Stimulated activated CD4-positive, alpha-beta T cell treated with anti-CD3 and anti-CD28 coated beads, Interleukin-2, amount 100 ng/mL, for 48 hours (primary cell): ENCODE results near the gene ZBTB42.
A peak's percentile ranks its signal among the peaks of the same experiment; 100 is the strongest.

ENCODE experiments used
- DNase-seq, 2 donors: peaks; one replicate each; pipeline ENCODE4 v3.0.0-alpha.2; 2020

The ZBTB42 gene

DNA sequence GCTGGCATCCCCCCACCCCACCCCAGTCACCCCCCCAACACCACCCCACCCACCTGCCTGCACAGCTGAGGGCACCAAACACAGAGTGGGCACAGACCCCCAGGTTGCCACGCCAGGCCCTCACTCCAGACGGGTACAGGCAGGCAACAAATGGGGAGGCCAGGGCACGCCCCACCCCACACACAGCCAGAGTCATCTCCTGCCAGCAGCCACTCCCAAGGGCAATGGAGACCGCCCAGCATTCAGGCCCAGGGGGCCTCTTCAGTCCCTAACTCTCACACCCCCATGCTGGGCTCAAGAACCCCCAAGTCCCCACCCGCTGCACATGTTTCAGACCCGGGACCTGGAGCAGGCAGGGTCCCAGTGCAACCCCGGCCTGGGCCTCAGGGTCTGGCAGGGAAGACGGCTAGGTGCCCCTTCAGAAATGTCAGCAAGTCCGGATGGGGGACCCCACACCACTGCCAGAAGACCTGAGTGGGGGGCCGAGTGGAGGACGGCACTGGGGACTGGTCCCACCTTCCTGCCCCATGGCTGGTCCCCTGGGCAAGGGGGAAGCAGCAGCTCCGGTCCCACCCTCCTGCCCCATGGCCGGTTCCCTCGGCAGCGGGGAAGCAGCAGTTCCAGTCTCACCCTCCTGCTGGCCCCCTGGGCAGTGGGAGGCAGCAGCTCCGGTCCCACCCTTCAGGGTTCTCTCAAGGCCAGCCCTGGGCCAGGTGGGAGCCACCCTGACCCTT, 17.2 kb upstream of the ZBTB42 start:
- no peak for DNase-seq

- DNase-seq, result no peak
Observed at GRCh38 chr14:104784218-104784568, 16.7 kb upstream of the ZBTB42 start.

- DNase-seq, result no peak
Observed at GRCh38 chr14:104784846-104785707, 15.8 kb upstream of the ZBTB42 start.

DNA sequence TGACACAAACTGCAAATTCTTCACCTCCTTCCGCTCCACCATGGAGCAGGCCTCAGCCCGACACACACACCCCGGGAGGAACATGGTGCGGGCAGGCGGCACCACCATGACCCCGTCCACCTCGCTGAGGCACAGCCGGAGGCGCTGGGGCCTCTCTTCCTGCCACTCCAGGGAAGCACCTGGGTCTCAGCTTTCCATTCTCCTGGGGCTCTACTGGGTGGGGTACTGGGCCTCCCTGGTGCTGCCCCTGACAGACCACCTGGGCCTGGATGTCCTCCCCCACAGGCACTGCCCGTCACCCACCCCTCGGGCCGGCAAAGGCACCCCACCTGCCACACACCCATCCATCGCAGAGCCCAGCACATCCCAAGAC, 15.2 kb upstream of the ZBTB42 start:
- no peak for DNase-seq

DNA sequence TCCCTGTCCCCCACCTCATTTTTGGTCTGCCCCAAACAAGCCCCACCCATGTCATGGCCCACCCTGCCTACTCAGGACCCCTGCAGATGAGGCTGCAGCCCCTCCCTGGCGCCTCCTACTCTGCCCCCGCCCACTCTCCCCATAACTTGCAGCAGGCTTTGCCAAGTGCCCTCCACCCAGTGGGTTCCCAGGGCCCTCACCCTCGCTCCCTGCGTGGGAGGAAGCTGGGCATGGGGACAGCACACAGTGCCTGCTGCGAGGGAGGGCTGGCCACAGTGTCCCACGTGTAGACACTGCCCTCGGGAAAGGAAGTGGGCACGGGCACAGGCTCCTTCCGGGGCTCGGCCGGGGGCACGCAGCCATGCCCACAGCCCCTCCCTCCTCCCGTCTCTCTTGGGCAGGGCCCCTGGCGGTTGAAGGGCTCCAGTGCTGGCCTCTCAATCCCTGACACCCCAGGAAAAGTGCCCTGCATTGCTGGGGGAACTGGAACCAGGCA, 14.8 kb upstream of the ZBTB42 start:
- no peak for DNase-seq

DNA sequence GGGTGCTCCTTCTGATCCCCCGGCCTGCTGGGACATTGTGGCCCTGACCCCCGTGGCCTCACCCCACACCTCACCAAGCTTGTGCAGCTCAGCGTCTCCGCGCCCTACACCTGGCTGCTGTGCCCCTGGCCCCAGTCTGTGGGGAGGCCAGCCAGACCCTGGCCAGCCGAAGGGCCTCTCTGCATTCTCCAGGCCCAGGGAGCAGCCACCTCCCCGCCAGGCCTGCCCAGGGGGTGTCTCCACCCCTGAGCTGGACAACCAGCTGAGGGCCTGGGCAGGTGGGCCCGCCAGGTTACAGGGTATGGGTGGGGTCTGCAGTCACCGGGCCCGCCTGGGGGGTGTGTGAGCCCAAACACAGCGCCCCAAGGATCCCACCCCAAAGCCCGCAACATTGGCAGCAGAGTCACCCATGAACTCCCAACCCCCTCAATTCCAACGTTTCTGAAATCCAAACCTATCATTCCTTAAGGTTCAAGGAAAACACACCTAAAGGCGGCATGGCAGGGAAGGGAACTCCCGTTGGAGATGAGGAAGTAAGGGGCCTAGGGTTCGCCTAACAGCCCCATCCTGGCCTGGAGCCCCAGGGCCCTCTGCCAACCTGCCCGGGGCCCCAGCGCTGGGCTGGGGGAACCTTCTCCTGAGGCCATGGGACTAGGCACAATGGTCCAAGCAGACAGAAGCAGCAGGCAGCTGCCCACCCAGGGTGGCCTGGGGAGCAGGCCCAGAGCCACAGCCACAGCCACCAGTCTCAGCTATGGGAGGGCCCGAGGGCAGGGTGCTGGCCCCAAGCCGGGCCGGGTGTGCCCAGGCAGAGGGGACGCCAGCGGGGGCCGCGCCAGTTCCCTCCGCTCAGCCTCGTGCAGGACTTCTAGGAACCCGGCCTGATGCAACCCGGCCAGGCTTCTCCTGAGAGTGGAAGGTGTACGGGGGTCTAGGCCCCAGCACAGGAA, 13.9 kb upstream of the ZBTB42 start:
- no peak for DNase-seq

- DNase-seq, result no peak
Observed at GRCh38 chr14:104787736-104788135, 13.2 kb upstream of the ZBTB42 start.

- DNase-seq, result no peak
Observed at GRCh38 chr14:104788161-104788818, 12.6 kb upstream of the ZBTB42 start.

DNA sequence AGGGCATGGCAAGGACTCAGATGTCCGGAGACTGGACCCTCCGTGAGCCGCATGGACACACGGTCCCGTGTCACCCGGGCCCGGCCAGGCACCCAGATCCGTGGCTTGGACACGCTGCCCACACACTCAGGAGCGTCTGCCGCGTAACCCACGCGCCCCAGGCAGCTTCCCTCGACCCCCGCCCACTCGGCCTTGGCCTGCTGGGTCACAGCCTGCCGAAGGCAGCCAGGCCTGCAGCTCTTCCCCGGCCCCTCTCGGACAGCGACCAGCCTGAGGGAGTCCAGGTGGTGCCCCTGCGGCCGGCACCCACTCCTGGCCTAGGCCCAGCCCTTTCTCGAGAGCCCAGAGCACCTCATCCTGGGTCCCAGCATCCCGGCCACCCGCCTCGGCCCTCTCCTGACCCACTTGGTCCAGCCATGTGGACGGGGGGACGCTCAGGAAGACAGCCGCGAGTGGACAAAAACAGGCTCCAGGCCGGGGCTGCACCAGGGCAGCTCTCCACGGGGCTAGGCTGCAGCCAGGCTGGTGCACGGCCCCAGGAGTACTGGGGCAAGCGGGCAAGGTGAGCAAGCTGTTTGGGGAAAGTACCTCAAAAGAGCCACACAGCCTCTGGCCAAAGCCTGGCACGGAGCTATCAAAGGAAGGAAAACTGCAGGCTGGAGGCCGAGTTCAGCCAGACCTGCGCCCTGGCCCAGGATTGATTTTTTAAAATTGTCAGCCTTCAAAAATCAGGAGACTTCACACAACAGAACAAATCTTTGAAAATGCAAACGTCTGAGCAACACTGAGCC, 11.8 kb upstream of the ZBTB42 start:
- no peak for DNase-seq

DNA sequence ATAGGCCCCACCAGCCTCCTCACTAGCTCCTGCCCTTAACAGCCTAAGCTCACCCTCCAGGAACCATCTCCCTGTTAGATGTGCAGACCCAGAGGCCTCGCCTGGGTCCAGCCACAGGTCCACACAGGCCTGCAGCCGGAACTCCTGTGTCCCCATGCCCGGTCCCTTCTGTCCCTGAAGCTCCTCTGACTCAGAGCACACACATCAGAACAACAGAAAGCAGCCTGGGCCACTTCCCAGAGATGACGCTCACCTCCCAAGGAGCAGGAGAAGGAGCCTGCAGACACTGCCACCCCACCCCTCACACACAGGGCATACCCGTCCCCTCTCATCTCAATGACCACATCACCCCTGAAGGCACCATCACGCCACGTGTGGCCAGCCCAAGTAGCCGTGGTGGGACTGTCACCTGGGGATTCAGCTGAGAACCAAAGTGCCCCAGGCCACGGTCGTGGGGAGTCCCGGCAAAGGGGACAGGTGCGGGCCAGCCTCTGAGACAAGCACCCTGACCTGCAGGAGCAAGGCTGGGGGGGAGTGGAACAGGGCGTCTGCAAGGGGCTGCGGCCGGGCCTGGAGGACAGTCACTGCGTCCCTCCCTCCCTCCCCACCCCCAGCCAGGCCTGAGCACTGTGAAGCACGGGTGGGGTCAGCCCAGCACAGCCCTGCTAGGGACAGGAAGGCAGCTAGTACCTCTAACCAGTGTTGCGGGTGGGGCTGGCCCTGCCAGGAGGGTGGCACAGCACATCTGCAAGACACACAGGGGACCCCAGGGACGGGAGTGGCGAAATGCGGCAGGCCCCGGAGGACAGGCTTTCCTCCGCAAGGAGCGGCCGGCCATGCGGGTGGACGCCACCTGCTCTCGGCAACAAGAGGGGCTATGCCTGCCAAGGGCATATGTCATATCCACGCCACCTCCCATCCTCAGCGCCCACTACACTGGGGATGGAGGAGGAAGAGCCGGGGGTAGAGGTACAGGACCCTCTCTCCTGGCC, 10.9 kb upstream of the ZBTB42 start:
- DNase-seq, result no peak

- no peak for DNase-seq
Observed at GRCh38 chr14:104791425-104791824, 9.5 kb upstream of the ZBTB42 start.

DNA sequence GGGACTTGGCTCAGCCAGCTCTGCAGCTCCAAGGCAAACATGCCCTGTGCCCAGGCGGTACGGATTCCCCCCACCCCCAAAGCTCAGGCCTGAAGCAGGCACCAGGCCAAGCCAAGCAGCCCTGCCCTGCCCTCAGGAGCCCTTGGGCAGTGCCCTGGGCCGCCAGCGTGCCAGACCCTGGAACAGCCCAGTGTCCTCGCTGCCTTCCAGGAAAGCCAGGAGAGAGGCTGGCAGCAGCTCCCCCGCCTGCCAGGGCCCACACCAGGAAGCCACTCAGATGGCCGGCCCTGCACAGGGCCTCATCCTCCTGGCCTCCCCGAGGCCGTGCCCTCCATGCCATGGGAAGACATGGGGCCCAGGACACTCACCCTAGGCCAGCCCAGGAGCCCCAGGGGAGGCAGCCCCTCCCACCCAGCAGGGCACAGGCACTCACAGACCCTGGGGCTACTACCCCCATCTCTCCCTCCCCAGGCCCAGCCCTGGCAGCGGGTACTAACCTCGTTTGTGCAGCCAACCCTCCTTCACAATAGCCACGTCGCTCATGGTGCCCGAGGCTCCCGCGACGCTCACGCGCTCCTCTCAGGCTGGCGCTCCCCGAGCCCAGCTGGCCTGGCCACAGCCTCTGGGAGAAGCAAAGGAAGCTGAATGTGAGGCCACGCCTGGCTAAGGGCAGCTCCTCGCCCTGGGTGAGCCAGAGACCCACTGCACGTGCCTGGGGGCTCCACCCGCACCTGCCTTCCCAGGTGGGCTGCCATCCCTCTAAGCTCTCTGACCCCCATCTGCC, 8.6 kb upstream of the ZBTB42 start:
- DNase-seq, result no peak

- no peak for DNase-seq
Observed at GRCh38 chr14:104792945-104793702, 7.8 kb upstream of the ZBTB42 start.

- no peak for DNase-seq
Observed at GRCh38 chr14:104793703-104793959, 7.3 kb upstream of the ZBTB42 start.

DNA sequence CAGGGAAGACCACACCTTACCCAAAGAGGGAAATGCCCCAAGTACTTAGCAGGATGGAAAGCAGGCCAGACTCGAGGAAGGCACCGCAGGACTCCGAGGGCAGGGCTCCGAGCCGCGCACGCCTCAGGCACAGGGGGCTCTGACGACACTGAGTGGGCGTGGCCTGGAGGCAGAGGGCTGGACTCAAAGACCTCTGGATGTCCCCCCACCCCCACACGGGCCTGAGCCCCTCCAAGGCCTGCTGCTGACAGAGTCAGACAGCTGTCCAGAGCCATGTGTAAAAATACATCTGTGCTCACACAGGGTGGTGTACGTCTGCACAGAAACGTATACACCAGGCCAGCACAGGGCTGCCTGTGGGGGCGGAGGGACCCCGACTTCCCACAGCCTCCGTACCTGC, 6.8 kb upstream of the ZBTB42 start:
- DNase-seq, result peak in 1 of 2 donors; percentile 42

GRCh38 chr14:104794631-104794992, 6.3 kb upstream of the ZBTB42 start:
- DNase-seq, result no peak

DNA sequence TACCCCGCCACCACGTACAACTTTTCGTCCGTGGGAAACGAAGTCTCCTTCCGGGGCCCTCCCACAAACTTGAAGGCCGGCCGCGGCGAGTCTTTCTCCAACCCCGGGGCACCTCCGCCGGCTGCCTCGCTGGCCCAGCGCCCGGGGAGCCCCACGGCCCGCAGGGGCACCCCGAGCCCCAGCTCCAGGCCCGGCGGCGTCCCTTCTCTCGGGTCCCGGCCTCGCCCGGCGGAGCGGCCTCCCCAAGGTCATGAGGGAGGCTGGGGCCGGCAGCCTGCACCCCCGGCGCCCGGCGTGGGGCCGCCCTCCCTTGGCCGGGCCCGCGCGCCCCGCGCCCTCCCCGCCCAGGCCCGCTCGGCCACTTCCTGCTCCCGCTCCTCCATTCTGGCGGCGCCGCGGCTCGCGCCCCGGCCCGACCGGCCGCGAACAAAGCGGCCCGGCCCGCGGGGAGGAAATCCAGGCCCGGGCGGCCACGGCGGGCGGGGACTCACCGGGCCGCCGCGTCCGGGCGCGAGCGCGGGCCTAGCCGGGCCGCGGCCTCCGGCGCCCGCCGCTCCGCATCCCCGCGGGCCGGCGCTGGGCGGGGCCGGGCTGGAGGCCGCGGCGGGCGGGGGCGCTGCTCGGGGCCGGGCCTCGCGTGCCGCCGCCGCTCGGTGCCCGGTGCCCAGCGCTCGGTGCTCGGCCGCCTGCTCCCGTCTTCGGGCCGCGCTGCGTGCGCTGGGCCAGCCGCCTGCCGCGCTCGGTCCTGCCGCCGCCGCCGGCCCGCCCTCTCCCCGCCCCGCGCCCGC, 5.7 kb upstream of the ZBTB42 start, which contains the start of gene AKT1:
TSS of gene AKT1 (minus strand) at position 756 of the 788 bp plus-strand sequence. CDS start 3,105 bp downstream, outside the sequence.
- no peak for DNase-seq
